Natural killer cell (primary cell): ENCODE measurements around the gene BTBD7. TPM values are rescaled to one million over a fixed set of nuclear protein-coding genes. Genes with fewer than 3 reads are reported as not detected.

Experiments
- ATAC-seq, 3 donors: fragments of 150-1000 bp in 2 of 3; fragments of 200-7000 bp in 1 of 3; cut with Tn5 transposase; 1 replicate in 1 of 3; 2 replicates in 2 of 3; pipeline ENCODE4 v1.10.0; 2021; ENCODE audit warnings: mild to moderate bottlenecking in 2 of 3, moderate library complexity in 2 of 3
- DNase-seq, 2 donors: peaks; one replicate each; pipeline versions ENCODE4 v3.0.0 to v3.0.0-alpha.2; 2013 to 2021; ENCODE audit warnings: mixed read lengths in 1 of 2
- H3K27ac ChIP-seq: one replicate; pipeline ENCODE4 v1.5.1; 2013; ENCODE audit warnings: mild to moderate bottlenecking, low read length
- H3K27me3 ChIP-seq: one replicate; pipeline ENCODE4 v1.6.1; 2013; ENCODE audit warnings: low read length; ENCODE audit not compliant: control insufficient read depth, insufficient read depth
- H3K36me3 ChIP-seq: one replicate; pipeline ENCODE4 v1.6.1; 2013; ENCODE audit warnings: low read length; ENCODE audit not compliant: control insufficient read depth, insufficient read depth
- H3K4me1 ChIP-seq: one replicate; pipeline ENCODE4 v1.6.1; 2013; ENCODE audit warnings: low read length; ENCODE audit not compliant: control insufficient read depth, insufficient read depth
- H3K4me3 ChIP-seq: one replicate; pipeline ENCODE4 v1.5.1; 2013; ENCODE audit warnings: low read length
- H3K9me3 ChIP-seq: one replicate; pipeline ENCODE4 v1.6.1; 2013; ENCODE audit warnings: low read length; ENCODE audit not compliant: control insufficient read depth, insufficient read depth
- H3K27ac Mint-ChIP-seq, 2 donors: one replicate each; pipeline ENCODE4 v1.8.0; 2022; ENCODE audit warnings: mild to moderate bottlenecking in 2 of 2, mixed read lengths in 2 of 2, moderate library complexity in 1 of 2
- H3K27me3 Mint-ChIP-seq, 2 donors: one replicate each; pipeline ENCODE4 v1.8.0; 2022; ENCODE audit warnings: low read depth in 2 of 2, mixed read lengths in 2 of 2
- H3K36me3 Mint-ChIP-seq: one replicate; pipeline ENCODE4 v1.8.0; 2022; ENCODE audit warnings: mixed read lengths
- H3K4me1 Mint-ChIP-seq, 2 donors: one replicate each; pipeline ENCODE4 v1.8.0; 2022; ENCODE audit warnings: mixed read lengths in 2 of 2
- H3K4me3 Mint-ChIP-seq: one replicate; pipeline ENCODE4 v1.8.0; 2022; ENCODE audit warnings: mild to moderate bottlenecking, moderate library complexity, mixed read lengths
- H3K9me3 Mint-ChIP-seq, 2 donors: one replicate each; pipeline ENCODE4 v1.8.0; 2022; ENCODE audit warnings: mixed read lengths in 2 of 2
- CTCF ChIP-seq: fragments of 200-600 bp; IDR thresholded peaks from one replicate; pipeline ENCODE4 v1.8.0; 2022; ENCODE audit warnings: antibody characterized with exemption
- WGBS: methylation state at CpG from one replicate; pipeline ENCODE4 v1.1.7; 2013; ENCODE audit warnings: missing lambda C conversion rate; ENCODE audit not compliant: insufficient coverage; 5-methylcytosine and 5-hydroxymethylcytosine counted together
- intact Hi-C: fragments of 100-400 bp; cut with micrococcal nuclease; formaldehyde crosslinking; loops from one replicate; pipeline ENCODE4 v1.14.2; 2022
- total RNA-seq, 4 donors: library from RNA; stranded (reverse); fragments of 120-200 nt in 1 of 4; gene quantifications; one replicate each; pipeline versions ENCODE4 v1.2.3 to v1.2.4, GENCODE V29; 2013 to 2022

BTBD7 gene
- total RNA-seq, 3 donors from 2014 or later (not counting 1 experiment from before 2014, with no cell fraction given), result 32.6 to 41.4 (median 38.7) TPM

- no peaks in the 10 kb centered on the region for H3K36me3 ChIP-seq
- Mint-ChIP-seq H3K36me3 (no peaks in the 10 kb centered on the region), H3K4me1 (peaks cover 50 to 55% of the 10 kb centered on the region in 2 donors), H3K4me3 (peak overlapping the region; percentile 94), H3K9me3 (no peaks in the 10 kb centered on the region), H3K27me3 (no peaks in the 10 kb centered on the region), H3K27ac (peak overlapping the region; percentile 85 to 96)
- no peaks in the 10 kb centered on the region for H3K27me3 ChIP-seq
- H3K4me1 ChIP-seq, result peaks cover 14% of the 10 kb centered on the region
- H3K4me3 ChIP-seq, result no peak overlapping the region
- ATAC-seq (no peak), DNase-seq (no peak)
- WGBS, result 51% methylated on average over 16 of the region's 17 CpGs
- no peak overlapping the region for H3K27ac ChIP-seq
- no peaks in the 10 kb centered on the region for H3K9me3 ChIP-seq
- intact Hi-C loops, result no loop called here
- TF ChIP-seq CTCF, result no peak
These were observed 1.7 kb downstream of the BTBD7 start for GRCh38 chr14:93331002-93331727.

- H3K36me3 Mint-ChIP-seq, result no peaks in the 10 kb centered on the region
- H3K4me3 Mint-ChIP-seq, result peak overlapping the region; percentile 94
- H3K27me3 Mint-ChIP-seq, result no peaks in the 10 kb centered on the region
- H3K27ac ChIP-seq, result no peak overlapping the region
- H3K9me3 Mint-ChIP-seq, result no peaks in the 10 kb centered on the region
- H3K4me3 ChIP-seq, result no peak overlapping the region
- ATAC-seq (no peak), DNase-seq (no peak)
- H3K27me3 ChIP-seq, result no peaks in the 10 kb centered on the region
- 91% methylated on average over 2 of the region's 2 CpGs for WGBS
- H3K4me1 ChIP-seq, result peaks cover 14% of the 10 kb centered on the region
- H3K27ac Mint-ChIP-seq, result peak overlapping the region; percentile 85 to 96
- intact Hi-C loops, result no loop called here
- H3K4me1 Mint-ChIP-seq, result peaks cover 50 to 55% of the 10 kb centered on the region in 2 donors
- no peaks in the 10 kb centered on the region for H3K9me3 ChIP-seq
- no peak for TF ChIP-seq CTCF
- H3K36me3 ChIP-seq, result no peaks in the 10 kb centered on the region
These were observed 2.2 kb downstream of the BTBD7 start for GRCh38 chr14:93330609-93331000.

GRCh38 chr14:93329965-93330608, 2.7 kb downstream of the BTBD7 start:
- WGBS, result 96% methylated on average over 4 of the region's 5 CpGs
- H3K36me3 ChIP-seq, result no peaks in the 10 kb centered on the region
- intact Hi-C loops, result no loop called here
- DNase-seq (no peak), ATAC-seq (no peak)
- no peak overlapping the region for H3K4me3 ChIP-seq
- no peak overlapping the region for H3K27ac ChIP-seq
- peaks cover 14% of the 10 kb centered on the region for H3K4me1 ChIP-seq
- H3K36me3 Mint-ChIP-seq, result no peaks in the 10 kb centered on the region
- H3K27ac Mint-ChIP-seq, result peak overlapping the region; percentile 40 to 85
- H3K9me3 ChIP-seq, result no peaks in the 10 kb centered on the region
- H3K9me3 Mint-ChIP-seq, result no peaks in the 10 kb centered on the region
- TF ChIP-seq CTCF, result no peak
- H3K4me1 Mint-ChIP-seq, result peaks cover 50 to 55% of the 10 kb centered on the region in 2 donors
- H3K27me3 Mint-ChIP-seq, result no peaks in the 10 kb centered on the region
- H3K27me3 ChIP-seq, result no peaks in the 10 kb centered on the region
- no peak overlapping the region for H3K4me3 Mint-ChIP-seq
